HL-60/S4 treated with retinoic acid at 250 ng/mL for 4 days and 3 days (cell line): ENCODE measurements around the gene TP73.

Experiments used
- in situ Hi-C: fragments of 300-500 bp; cut with MboI; formaldehyde crosslinking; loops from 2 replicates; pipeline ENCODE4 v1.7.0; 2022; ENCODE audit warnings: low sequenced_read_pairs

Gene TP73

GRCh38 chr1:3633344-3634058 is 18.8 kb upstream of the TP73 start:
- in situ Hi-C loops = no loop called here

GRCh38 chr1:3634059-3634800 is 18.1 kb upstream of the TP73 start:
- in situ Hi-C loops = no loop called here

- in situ Hi-C loops = no loop called here
These were observed 16.2 kb upstream of the TP73 start for GRCh38 chr1:3636080-3636479.

- in situ Hi-C loops = no loop called here
These were observed 15.8 kb upstream of the TP73 start for GRCh38 chr1:3636531-3636930.

- in situ Hi-C loops = no loop called here
These were observed 14.3 kb upstream of the TP73 start for GRCh38 chr1:3638027-3638426.

- in situ Hi-C loops = no loop called here
These were observed 13.6 kb upstream of the TP73 start for GRCh38 chr1:3638676-3639075.

GRCh38 chr1:3639397-3639911 is 12.9 kb upstream of the TP73 start:
- in situ Hi-C loops = no loop called here

- in situ Hi-C loops = no loop called here
These were observed 12.0 kb upstream of the TP73 start for GRCh38 chr1:3640121-3640837.

GRCh38 chr1:3641046-3641760 is 11.1 kb upstream of the TP73 start:
- in situ Hi-C loops = no loop called here

- in situ Hi-C loops = no loop called here
These were observed 10.5 kb upstream of the TP73 start for GRCh38 chr1:3641816-3642215.

GRCh38 chr1:3642919-3643675 is 9.2 kb upstream of the TP73 start:
- in situ Hi-C loops = no loop called here

- in situ Hi-C loops = no loop called here
These were observed 8.0 kb upstream of the TP73 start for GRCh38 chr1:3644273-3644672.

GRCh38 chr1:3645247-3645646 is 7.1 kb upstream of the TP73 start:
- in situ Hi-C loops = no loop called here

GRCh38 chr1:3645666-3646355 is 6.5 kb upstream of the TP73 start:
- in situ Hi-C loops = no loop called here

- in situ Hi-C loops = no loop called here
These were observed 5.7 kb upstream of the TP73 start for GRCh38 chr1:3646596-3646995.

- in situ Hi-C loops = no loop called here
These were observed 2.7 kb upstream of the TP73 start, which contains the start of gene WRAP73 for GRCh38 chr1:3649342-3650247. Gene WRAP73, minus strand, starts transcription at chr1:3650103. Its CDS starts 104 bp downstream, at chr1:3649999.

- in situ Hi-C loops = no loop called here
These were observed 1.9 kb upstream of the TP73 start for GRCh38 chr1:3650248-3651025.
